Mesothelial cell of epicardium (in vitro differentiated cells): Measurements from ENCODE around the gene IL6. TPM values are rescaled to one million over a fixed set of nuclear protein-coding genes. Genes with fewer than 3 reads are reported as not detected.
"Not testable (repeated sequence)": the region's sequence is repeated elsewhere in the genome, so short reads cannot be mapped to it uniquely, and the experiment has no call there.

ENCODE experiments used
- DNase-seq, 2 experiments: peaks; one replicate each; pipeline ENCODE4 v3.0.0; 2021; ENCODE audit warnings: low spot score in 2 of 2; ENCODE audit not compliant: unreplicated experiment in 2 of 2
- H3K27ac Mint-ChIP-seq: 2 replicates; pipeline ENCODE4 v1.8.0; 2021; ENCODE audit warnings: mixed read lengths
- H3K27me3 Mint-ChIP-seq: 2 replicates; pipeline ENCODE4 v1.8.0; 2021; ENCODE audit warnings: low read depth, mixed read lengths
- H3K36me3 Mint-ChIP-seq: 2 replicates; pipeline ENCODE4 v1.8.0; 2021; ENCODE audit warnings: mixed read lengths
- H3K4me1 Mint-ChIP-seq: 2 replicates; pipeline ENCODE4 v1.8.0; 2021; ENCODE audit warnings: mixed read lengths
- H3K4me3 Mint-ChIP-seq: 2 replicates; pipeline ENCODE4 v1.8.0; 2021; ENCODE audit warnings: mild to moderate bottlenecking, moderate library complexity, mixed read lengths
- H3K9me3 Mint-ChIP-seq: 2 replicates; pipeline ENCODE4 v1.8.0; 2021; ENCODE audit warnings: mixed read lengths
- total RNA-seq: library from RNA; stranded (reverse); gene quantifications from 3 replicates; pipeline ENCODE4 v1.2.1, GENCODE V29; 2021
- TF ChIP-seq, protein P1 (sequence below): fragments of 200-600 bp; sonication (generic); IDR thresholded peaks from one replicate; pipeline ENCODE4 v1.5.0; 2021; ENCODE audit warnings: antibody characterized with exemption; ENCODE audit not compliant: unreplicated experiment

IL6 gene
- total RNA-seq, 1 donor from 2014 or later, result 1.4 TPM

DNA sequence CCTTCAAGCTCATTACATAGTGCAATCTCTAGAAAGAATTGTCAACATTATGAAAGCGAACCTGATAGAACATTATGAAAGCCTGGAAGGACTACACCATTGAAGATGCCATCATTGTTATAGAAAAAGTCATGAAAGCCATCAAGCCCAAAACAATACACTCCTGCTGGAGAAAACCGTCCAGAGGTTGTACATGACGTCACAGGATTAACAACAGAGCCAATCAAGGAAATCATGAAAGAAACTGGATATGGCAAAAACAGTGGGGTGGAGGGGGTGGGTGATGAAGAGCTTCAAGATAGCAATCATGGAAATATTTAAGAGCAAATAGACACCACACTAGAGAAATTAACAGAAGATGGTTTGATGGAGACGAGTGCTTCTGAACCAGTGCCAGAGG lies 50.0 kb downstream of the IL6 start:
- H3K36me3 Mint-ChIP-seq, result no peaks in the 10 kb centered on the region
- no peaks in the 10 kb centered on the region for H3K4me1 Mint-ChIP-seq
- TF ChIP-seq, protein P1, sequence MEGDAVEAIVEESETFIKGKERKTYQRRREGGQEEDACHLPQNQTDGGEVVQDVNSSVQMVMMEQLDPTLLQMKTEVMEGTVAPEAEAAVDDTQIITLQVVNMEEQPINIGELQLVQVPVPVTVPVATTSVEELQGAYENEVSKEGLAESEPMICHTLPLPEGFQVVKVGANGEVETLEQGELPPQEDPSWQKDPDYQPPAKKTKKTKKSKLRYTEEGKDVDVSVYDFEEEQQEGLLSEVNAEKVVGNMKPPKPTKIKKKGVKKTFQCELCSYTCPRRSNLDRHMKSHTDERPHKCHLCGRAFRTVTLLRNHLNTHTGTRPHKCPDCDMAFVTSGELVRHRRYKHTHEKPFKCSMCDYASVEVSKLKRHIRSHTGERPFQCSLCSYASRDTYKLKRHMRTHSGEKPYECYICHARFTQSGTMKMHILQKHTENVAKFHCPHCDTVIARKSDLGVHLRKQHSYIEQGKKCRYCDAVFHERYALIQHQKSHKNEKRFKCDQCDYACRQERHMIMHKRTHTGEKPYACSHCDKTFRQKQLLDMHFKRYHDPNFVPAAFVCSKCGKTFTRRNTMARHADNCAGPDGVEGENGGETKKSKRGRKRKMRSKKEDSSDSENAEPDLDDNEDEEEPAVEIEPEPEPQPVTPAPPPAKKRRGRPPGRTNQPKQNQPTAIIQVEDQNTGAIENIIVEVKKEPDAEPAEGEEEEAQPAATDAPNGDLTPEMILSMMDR, result no peak
- H3K27ac Mint-ChIP-seq, result no peak overlapping the region
- H3K9me3 Mint-ChIP-seq, result no peaks in the 10 kb centered on the region
- H3K4me3 Mint-ChIP-seq, result no peak overlapping the region
- no peaks in the 10 kb centered on the region for H3K27me3 Mint-ChIP-seq
- DNase-seq, result no peak

DNA sequence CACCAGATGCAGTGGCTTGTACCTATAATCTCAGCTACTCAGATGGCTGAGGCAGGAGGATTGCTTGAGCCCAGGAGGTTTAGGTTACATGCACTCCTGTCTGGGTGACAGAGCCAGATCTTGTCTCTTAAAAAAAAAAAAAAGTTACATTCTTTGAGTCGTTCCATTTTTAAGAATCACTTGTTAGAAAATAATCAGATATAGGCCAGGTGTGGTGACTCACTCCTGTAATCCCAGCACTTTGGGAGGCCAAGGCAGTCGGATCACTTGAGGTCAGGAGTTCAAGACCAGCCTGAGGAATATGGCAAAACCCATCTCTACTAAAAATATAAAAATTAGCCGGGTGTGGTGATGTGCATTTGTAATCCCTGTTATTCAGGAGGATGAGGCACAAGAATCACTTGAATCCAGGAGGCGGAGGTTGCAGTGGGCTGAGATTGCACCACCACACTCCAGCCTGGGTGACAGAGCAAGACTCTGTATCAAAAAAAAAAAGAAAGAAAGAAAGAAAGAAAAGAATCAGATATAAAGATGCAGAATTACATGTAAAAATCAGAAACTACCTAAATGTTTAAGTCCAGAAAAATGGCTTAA lies 52.8 kb downstream of the IL6 start:
- H3K27ac Mint-ChIP-seq, H3K27me3 Mint-ChIP-seq, H3K4me1 Mint-ChIP-seq, H3K9me3 Mint-ChIP-seq, DNase-seq, H3K36me3 Mint-ChIP-seq, H3K4me3 Mint-ChIP-seq: not testable (repeated sequence)

DNA sequence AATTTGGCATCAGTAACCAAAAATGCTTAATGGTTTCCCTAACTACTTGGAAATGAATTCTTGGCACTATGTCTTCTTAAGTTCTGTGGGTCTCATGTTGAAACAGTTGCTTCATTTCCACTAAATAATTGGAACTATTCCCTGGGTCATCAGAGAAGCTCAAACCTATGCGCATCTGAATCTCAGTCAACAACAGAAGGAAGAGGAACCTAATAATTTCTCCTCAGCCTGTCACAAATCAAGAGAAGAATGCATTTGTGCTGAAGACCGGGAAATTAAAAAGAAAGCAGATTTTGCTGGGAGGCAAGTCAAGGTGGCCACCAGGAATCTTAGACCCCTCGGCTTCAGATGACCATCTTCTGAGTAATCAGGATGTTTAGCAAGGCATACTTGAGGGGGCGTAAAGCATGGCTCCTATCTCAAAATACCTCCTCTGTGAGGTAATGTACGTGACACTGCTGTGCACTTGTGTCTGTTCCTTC lies 54.3 kb downstream of the IL6 start:
- no peaks in the 10 kb centered on the region for H3K27me3 Mint-ChIP-seq
- no peaks in the 10 kb centered on the region for H3K4me1 Mint-ChIP-seq
- H3K36me3 Mint-ChIP-seq, result no peaks in the 10 kb centered on the region
- H3K9me3 Mint-ChIP-seq, result no peaks in the 10 kb centered on the region
- TF ChIP-seq, protein P1, result no peak
- no peak overlapping the region for H3K27ac Mint-ChIP-seq
- DNase-seq, result no peak
- no peak overlapping the region for H3K4me3 Mint-ChIP-seq

Other genes starting within 250 kb of the IL6 start
- 0.29 to 0.58 TPM in 2 of 3 replicates, not detected in the other for gene STEAP1B, start 227.0 kb upstream of the IL6 start, total RNA-seq
- gene TOMM7, start 95.6 kb downstream of the IL6 start, total RNA-seq, result 161 to 179 TPM (median 176 TPM) in 3 replicates